Activated naive CD4-positive, alpha-beta T cell treated with anti-CD3 and anti-CD28 coated beads, Interleukin-2, amount 10 ng/mL, durations not matched to agents 7 days and 5 days (primary cell): ENCODE results near the gene RMC1.

Experiments
- CTCF ChIA-PET: fragments of 350-600 bp; sonication (Branson Sonifier 250); formaldehyde crosslinking; loops from one replicate; lab custom pipeline; 2021; ENCODE audit warnings: antibody characterized with exemption; lab: Charles Lee
- DNase-seq: peaks from one replicate; pipeline ENCODE4 v3.0.0-alpha.2; 2020
- H3K27ac Mint-ChIP-seq: one replicate; pipeline ENCODE4 v1.8.0; 2021; ENCODE audit warnings: mild to moderate bottlenecking, moderate library complexity, mixed read lengths
- H3K27me3 Mint-ChIP-seq: one replicate; pipeline ENCODE4 v1.8.0; 2021; ENCODE audit warnings: mild to moderate bottlenecking, mixed read lengths
- H3K36me3 Mint-ChIP-seq: one replicate; pipeline ENCODE4 v1.8.0; 2021; ENCODE audit warnings: mixed read lengths
- H3K4me1 Mint-ChIP-seq: one replicate; pipeline ENCODE4 v1.8.0; 2021; ENCODE audit warnings: mixed read lengths
- H3K4me3 Mint-ChIP-seq: one replicate; pipeline ENCODE4 v1.8.0; 2021; ENCODE audit warnings: mild to moderate bottlenecking, moderate library complexity, mixed read lengths
- H3K9me3 Mint-ChIP-seq: one replicate; pipeline ENCODE4 v1.8.0; 2021; ENCODE audit warnings: mixed read lengths

RMC1 gene

GRCh38 chr18:23503038-23503962 is at the start of gene RMC1:
TSS of gene RMC1 (plus strand) at chr18:23503511. CDS start at chr18:23503619, 108 bp downstream.
- H3K9me3 Mint-ChIP-seq, result no peaks in the 10 kb centered on the region
- H3K27ac Mint-ChIP-seq, result peak within 1 kb of the TSS; percentile 94
- no peaks in the 10 kb centered on the region for H3K27me3 Mint-ChIP-seq
- DNase-seq, result peak; percentile 97
- peak within 1 kb of the TSS; percentile 86 for H3K4me3 Mint-ChIP-seq
- H3K4me1 Mint-ChIP-seq, result peaks cover 60% of the 10 kb centered on the region
- peaks cover 27% of the 10 kb centered on the region for H3K36me3 Mint-ChIP-seq
- CTCF ChIA-PET, result interaction anchor here (1.0 to 3.4 kb wide), 4 partner anchors 12 to 200 kb away, joined by 4 to 16 read pairs (median 6); no protein-coding TSS in a partner anchor

GRCh38 chr18:23453680-23454058 is 49.6 kb upstream of the RMC1 start:
- Mint-ChIP-seq H3K27ac (peak overlapping the region; percentile 90), H3K27me3 (peaks cover 14% of the 10 kb centered on the region), H3K4me3 (peak overlapping the region; percentile 100), H3K4me1 (peaks cover 65% of the 10 kb centered on the region), H3K36me3 (peaks cover 24% of the 10 kb centered on the region), H3K9me3 (no peaks in the 10 kb centered on the region)
- DNase-seq, result no peak
- CTCF ChIA-PET, result interaction anchor here (1.0 to 1.2 kb wide), 2 partner anchors 9 to 19 kb away, joined by 3 read pairs; no protein-coding TSS in a partner anchor

- peaks cover 80% of the 10 kb centered on the region for H3K4me1 Mint-ChIP-seq
- CTCF ChIA-PET, result interaction anchor here (0.7 kb wide), 1 partner anchor 473 kb away, joined by 4 read pairs; no protein-coding TSS in a partner anchor
- H3K27me3 Mint-ChIP-seq, result no peaks in the 10 kb centered on the region
- H3K4me3 Mint-ChIP-seq, result no peak overlapping the region
- H3K36me3 Mint-ChIP-seq, result peaks cover 33% of the 10 kb centered on the region
- DNase-seq, result no peak
- no peak overlapping the region for H3K27ac Mint-ChIP-seq
- no peaks in the 10 kb centered on the region for H3K9me3 Mint-ChIP-seq
Measured at GRCh38 chr18:23456835-23457234, 46.5 kb upstream of the RMC1 start.

- DNase-seq, result no peak
- peaks cover 71% of the 10 kb centered on the region for H3K4me1 Mint-ChIP-seq
- H3K27ac Mint-ChIP-seq, result no peak overlapping the region
- no peaks in the 10 kb centered on the region for H3K27me3 Mint-ChIP-seq
- CTCF ChIA-PET, result interaction anchor here (0.6 to 0.9 kb wide), 2 partner anchors 26 to 611 kb away, joined by 3 read pairs; no protein-coding TSS in a partner anchor
- H3K36me3 Mint-ChIP-seq, result peaks cover 48% of the 10 kb centered on the region
- no peak overlapping the region for H3K4me3 Mint-ChIP-seq
- no peaks in the 10 kb centered on the region for H3K9me3 Mint-ChIP-seq
Measured at GRCh38 chr18:23458830-23459529, 44.3 kb upstream of the RMC1 start.

GRCh38 chr18:23459530-23459921 is 43.8 kb upstream of the RMC1 start:
- CTCF ChIA-PET, result no interaction called here
- Mint-ChIP-seq H3K4me1 (peaks cover 65% of the 10 kb centered on the region), H3K36me3 (peaks cover 48% of the 10 kb centered on the region), H3K27ac (no peak overlapping the region), H3K27me3 (no peaks in the 10 kb centered on the region), H3K4me3 (no peak overlapping the region), H3K9me3 (no peaks in the 10 kb centered on the region)
- no peak for DNase-seq

GRCh38 chr18:23460285-23461273 is 42.7 kb upstream of the RMC1 start:
- H3K27me3 Mint-ChIP-seq, result no peaks in the 10 kb centered on the region
- CTCF ChIA-PET, result no interaction called here
- no peaks in the 10 kb centered on the region for H3K9me3 Mint-ChIP-seq
- peaks cover 55% of the 10 kb centered on the region for H3K4me1 Mint-ChIP-seq
- no peak overlapping the region for H3K4me3 Mint-ChIP-seq
- peaks cover 51% of the 10 kb centered on the region for H3K36me3 Mint-ChIP-seq
- no peak for DNase-seq
- H3K27ac Mint-ChIP-seq, result no peak overlapping the region

GRCh38 chr18:23462876-23463275 is 40.4 kb upstream of the RMC1 start:
- peaks cover 34% of the 10 kb centered on the region for H3K4me1 Mint-ChIP-seq
- CTCF ChIA-PET, result interaction anchor here (0.9 kb wide), 1 partner anchor 9 kb away, joined by 3 read pairs; no protein-coding TSS in a partner anchor
- H3K9me3 Mint-ChIP-seq, result no peaks in the 10 kb centered on the region
- no peak for DNase-seq
- H3K36me3 Mint-ChIP-seq, result peaks cover 49% of the 10 kb centered on the region
- H3K27ac Mint-ChIP-seq, result no peak overlapping the region
- H3K4me3 Mint-ChIP-seq, result no peak overlapping the region
- H3K27me3 Mint-ChIP-seq, result no peaks in the 10 kb centered on the region

- CTCF ChIA-PET, result no interaction called here
- Mint-ChIP-seq H3K4me1 (no peaks in the 10 kb centered on the region), H3K9me3 (no peaks in the 10 kb centered on the region), H3K27ac (peak overlapping the region; percentile 64), H3K36me3 (peaks cover 41% of the 10 kb centered on the region), H3K27me3 (no peaks in the 10 kb centered on the region), H3K4me3 (no peak overlapping the region)
- DNase-seq, result no peak
Measured at GRCh38 chr18:23468753-23469459, 34.4 kb upstream of the RMC1 start.

- peaks cover 41% of the 10 kb centered on the region for H3K36me3 Mint-ChIP-seq
- H3K4me1 Mint-ChIP-seq, result peaks cover 3% of the 10 kb centered on the region
- DNase-seq, result no peak
- CTCF ChIA-PET, result no interaction called here
- no peak overlapping the region for H3K27ac Mint-ChIP-seq
- H3K4me3 Mint-ChIP-seq, result no peak overlapping the region
- no peaks in the 10 kb centered on the region for H3K9me3 Mint-ChIP-seq
- no peaks in the 10 kb centered on the region for H3K27me3 Mint-ChIP-seq
Measured at GRCh38 chr18:23470620-23471387, 32.5 kb upstream of the RMC1 start.

- DNase-seq, result no peak
- Mint-ChIP-seq H3K36me3 (peaks cover 41% of the 10 kb centered on the region), H3K4me3 (no peak overlapping the region), H3K4me1 (peaks cover 3% of the 10 kb centered on the region), H3K27me3 (no peaks in the 10 kb centered on the region), H3K27ac (no peak overlapping the region), H3K9me3 (no peaks in the 10 kb centered on the region)
- CTCF ChIA-PET, result interaction anchor here (1.4 kb wide), 1 partner anchor 29 kb away, joined by 3 read pairs; no protein-coding TSS in a partner anchor
Measured at GRCh38 chr18:23471486-23471885, 31.8 kb upstream of the RMC1 start.

GRCh38 chr18:23479829-23480505 is 23.3 kb upstream of the RMC1 start:
- H3K4me1 Mint-ChIP-seq, result peaks cover 5% of the 10 kb centered on the region
- H3K9me3 Mint-ChIP-seq, result no peaks in the 10 kb centered on the region
- CTCF ChIA-PET, result interaction anchor here (1.0 kb wide), 1 partner anchor 18 kb away, joined by 3 read pairs; no protein-coding TSS in a partner anchor
- H3K27ac Mint-ChIP-seq, result no peak overlapping the region
- no peak for DNase-seq
- peaks cover 43% of the 10 kb centered on the region for H3K36me3 Mint-ChIP-seq
- H3K4me3 Mint-ChIP-seq, result no peak overlapping the region
- no peaks in the 10 kb centered on the region for H3K27me3 Mint-ChIP-seq
